ENCODE data around the gene EIF4G3. TPM values are rescaled to one million over a fixed set of nuclear protein-coding genes. Genes with fewer than 3 reads are reported as not detected.
A peak's percentile ranks its signal among the peaks of the same experiment; 100 is the strongest.
"Not testable (repeated sequence)": the region's sequence is repeated elsewhere in the genome, so short reads cannot be mapped to it uniquely, and the experiment has no call there.

Gene EIF4G3
- total RNA-seq, 2 donors from 2014 or later: 20.8 to 48.8 TPM

DNA sequence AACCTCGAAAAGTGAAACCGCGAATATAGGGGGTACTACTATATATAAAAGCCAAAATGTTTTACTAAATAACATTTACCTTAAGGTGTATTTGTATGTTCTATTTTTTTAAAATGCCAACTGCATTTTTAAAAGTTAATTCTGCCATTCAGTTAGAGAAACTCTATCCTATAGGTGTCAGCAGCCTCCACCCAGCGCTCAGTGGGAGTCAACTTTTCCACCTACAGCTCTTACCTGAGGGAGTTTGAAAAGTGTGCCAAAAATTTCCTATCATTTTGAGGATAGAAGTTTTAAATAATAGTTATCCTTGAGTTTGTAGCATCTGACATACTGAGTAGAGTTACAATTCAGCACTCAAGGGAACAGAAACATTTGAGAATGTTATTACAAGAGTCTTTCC, 383.5 kb downstream of the EIF4G3 start:
- no peak for ATAC-seq
- H3K36me3 ChIP-seq (replicated peaks in 1 of 2; ENCODE audit: insufficient read depth in 1 of 2, low read depth in 2 of 2): no peaks in the 10 kb centered on the region
- WGBS, 2 donors: 94 to 96% methylated on average over 4 of the region's 4 CpGs
- intact Hi-C loops (cut with DNase I): no loop called here
- TF ChIP-seq POLR2A (IDR thresholded peaks at IDR 0.05): no peak
- TF ChIP-seq, protein P1, sequence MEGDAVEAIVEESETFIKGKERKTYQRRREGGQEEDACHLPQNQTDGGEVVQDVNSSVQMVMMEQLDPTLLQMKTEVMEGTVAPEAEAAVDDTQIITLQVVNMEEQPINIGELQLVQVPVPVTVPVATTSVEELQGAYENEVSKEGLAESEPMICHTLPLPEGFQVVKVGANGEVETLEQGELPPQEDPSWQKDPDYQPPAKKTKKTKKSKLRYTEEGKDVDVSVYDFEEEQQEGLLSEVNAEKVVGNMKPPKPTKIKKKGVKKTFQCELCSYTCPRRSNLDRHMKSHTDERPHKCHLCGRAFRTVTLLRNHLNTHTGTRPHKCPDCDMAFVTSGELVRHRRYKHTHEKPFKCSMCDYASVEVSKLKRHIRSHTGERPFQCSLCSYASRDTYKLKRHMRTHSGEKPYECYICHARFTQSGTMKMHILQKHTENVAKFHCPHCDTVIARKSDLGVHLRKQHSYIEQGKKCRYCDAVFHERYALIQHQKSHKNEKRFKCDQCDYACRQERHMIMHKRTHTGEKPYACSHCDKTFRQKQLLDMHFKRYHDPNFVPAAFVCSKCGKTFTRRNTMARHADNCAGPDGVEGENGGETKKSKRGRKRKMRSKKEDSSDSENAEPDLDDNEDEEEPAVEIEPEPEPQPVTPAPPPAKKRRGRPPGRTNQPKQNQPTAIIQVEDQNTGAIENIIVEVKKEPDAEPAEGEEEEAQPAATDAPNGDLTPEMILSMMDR (IDR thresholded peaks at IDR 0.05): no peak
- no peak for DNase-seq
- H3K9me3 ChIP-seq: no peaks in the 10 kb centered on the region
- peaks cover 2% of the 10 kb centered on the region for H3K4me1 ChIP-seq
- H3K27me3 ChIP-seq: no peaks in the 10 kb centered on the region
- H3K27ac ChIP-seq: no peak overlapping the region
- no peak overlapping the region for H3K4me3 ChIP-seq

DNA sequence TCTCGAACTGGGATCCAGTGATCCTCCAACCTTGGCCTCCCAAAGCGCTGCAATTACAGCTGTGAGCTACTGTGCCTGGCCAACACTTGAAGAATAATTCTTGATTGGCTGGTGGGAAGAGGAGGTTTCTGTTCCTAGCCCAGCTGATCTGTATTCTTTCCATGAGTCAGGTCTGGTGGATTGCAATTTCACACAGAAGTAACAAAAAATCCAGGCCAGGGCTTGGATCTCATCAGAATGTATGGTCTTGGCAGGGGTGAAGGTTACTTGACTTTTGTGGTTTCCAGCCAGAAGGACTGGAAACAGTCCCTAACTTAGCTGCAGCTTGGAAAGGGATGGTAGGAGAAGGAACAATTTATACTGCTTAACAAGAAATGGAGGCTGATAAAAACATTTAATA, 384.5 kb downstream of the EIF4G3 start:
- Histone ChIP-seq H3K4me1 (peaks cover 7% of the 10 kb centered on the region), H3K27ac (no peak overlapping the region), H3K9me3 (no peaks in the 10 kb centered on the region), H3K4me3 (no peak overlapping the region), H3K36me3 (replicated peaks in 1 of 2; ENCODE audit: insufficient read depth in 1 of 2, low read depth in 2 of 2) (no peaks in the 10 kb centered on the region), H3K27me3 (no peaks in the 10 kb centered on the region)
- DNase-seq (peak in 1 of 4 donors; percentile 13), ATAC-seq (no peak)
- 75 to 84% methylated on average over 2 of the region's 2 CpGs for WGBS, 2 donors
- TF ChIP-seq, protein P1 (IDR thresholded peaks at IDR 0.05): no peak
- no peak for TF ChIP-seq POLR2A (IDR thresholded peaks at IDR 0.05)
- intact Hi-C loops (cut with DNase I): no loop called here

DNA sequence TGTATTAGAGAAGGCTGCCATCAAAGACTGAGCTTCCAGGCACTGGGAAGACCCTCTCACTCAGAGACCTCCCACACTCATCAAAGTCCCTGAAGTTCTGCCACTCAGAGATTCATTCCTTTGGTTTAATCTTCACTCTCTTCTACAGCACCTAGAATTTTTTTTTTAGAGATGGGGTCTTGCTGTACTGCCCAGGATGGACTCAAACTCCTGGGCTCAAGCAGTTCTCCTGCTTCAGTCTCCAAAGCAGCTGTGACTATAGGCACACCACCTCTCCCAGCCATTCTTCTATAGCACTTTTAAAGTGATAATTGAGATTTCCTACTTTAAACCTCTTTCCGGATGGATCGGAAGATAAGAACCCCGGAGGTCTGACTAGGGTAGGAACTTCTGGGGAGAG, 385.9 kb downstream of the EIF4G3 start:
- intact Hi-C loops (cut with DNase I): no loop called here
- no peaks in the 10 kb centered on the region for H3K9me3 ChIP-seq
- no peak for ATAC-seq
- H3K4me3 ChIP-seq: no peak overlapping the region
- no peak for TF ChIP-seq POLR2A (IDR thresholded peaks at IDR 0.05)
- TF ChIP-seq, protein P1 (IDR thresholded peaks at IDR 0.05): no peak
- H3K4me1 ChIP-seq: peaks cover 7% of the 10 kb centered on the region
- no peak overlapping the region for H3K27ac ChIP-seq
- DNase-seq: no peak
- no peaks in the 10 kb centered on the region for H3K27me3 ChIP-seq
- WGBS, 2 donors: 66 to 82% methylated on average over 3 of the region's 3 CpGs
- H3K36me3 ChIP-seq (replicated peaks in 1 of 2; ENCODE audit: insufficient read depth in 1 of 2, low read depth in 2 of 2): no peaks in the 10 kb centered on the region

DNA sequence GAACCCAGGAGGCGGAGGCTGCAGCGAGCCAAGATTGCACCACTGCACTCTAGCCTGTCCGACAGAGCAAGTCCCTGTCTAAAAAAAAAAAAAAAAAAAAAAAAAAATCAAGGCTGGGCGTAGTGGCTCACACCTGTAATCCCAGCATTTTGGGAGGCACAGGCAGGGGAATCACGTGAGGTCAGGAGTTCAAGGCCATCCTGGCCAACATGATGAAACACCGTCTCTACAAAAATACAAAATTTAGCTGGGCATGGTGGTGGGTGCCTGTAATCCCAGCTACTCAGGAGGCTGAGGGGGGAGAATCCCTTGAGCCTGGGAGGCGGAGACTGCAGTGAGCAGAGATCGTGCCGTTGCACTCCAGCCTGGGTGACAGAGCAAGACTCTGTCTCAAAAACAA, 387.1 kb downstream of the EIF4G3 start:
- intact Hi-C loops (cut with DNase I); DNase-seq; H3K9me3 ChIP-seq; ATAC-seq; H3K4me3 ChIP-seq; H3K36me3 ChIP-seq (replicated peaks in 1 of 2; ENCODE audit: insufficient read depth in 1 of 2, low read depth in 2 of 2); H3K27ac ChIP-seq; H3K27me3 ChIP-seq: not testable (repeated sequence)
- WGBS, 2 donors: 79 to 80% methylated on average over 8 to 9 of the region's 9 CpGs
- peaks cover 15% of the 10 kb centered on the region for H3K4me1 ChIP-seq

DNA sequence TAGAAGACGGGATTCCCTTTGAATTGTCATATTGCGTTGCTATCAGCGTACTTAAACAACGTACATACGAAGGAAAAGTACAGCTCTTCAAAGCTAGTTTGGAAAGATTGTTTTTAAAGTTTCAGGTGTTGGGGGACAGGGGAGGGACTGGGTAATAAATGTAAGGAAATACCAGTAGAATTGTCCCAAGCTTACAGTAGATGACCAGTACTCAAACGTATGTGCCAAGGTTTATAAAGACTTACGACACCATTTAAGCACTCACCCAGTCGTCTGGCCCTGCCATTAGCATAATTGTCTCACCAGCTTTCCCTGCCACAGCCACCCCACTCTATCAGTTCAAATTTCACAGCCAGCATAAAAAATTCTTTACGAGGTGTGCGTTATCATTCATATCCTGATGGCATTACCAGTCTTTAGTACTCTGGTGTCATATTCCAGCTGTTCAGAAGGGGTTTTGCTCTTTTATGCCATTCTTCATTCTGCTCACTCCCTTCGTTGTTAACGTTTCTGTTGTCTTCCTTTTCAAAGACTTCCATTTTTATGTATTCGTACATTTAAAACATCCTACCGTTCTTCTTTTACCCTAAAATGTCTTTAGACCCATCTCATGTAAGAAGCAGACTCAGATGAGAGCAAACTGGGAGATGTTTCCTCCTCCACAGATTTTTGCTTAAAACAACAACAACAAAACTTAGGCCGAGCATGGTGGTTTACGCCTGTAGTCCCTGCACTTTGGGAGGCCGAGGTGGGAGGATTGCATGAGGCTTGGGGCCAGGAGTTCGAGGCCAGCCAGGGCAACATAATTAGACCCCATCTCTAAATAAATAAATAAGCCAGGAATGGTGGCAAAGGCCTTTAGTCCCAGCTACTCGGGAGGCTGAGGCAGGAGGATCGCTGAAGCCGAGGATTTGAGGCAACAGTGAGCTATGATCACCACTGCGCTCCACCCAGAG, 388.6 kb downstream of the EIF4G3 start:
- DNase-seq: peak; percentile 27 to 41 (median 34)
- Histone ChIP-seq H3K4me1 (peaks cover 23% of the 10 kb centered on the region), H3K36me3 (replicated peaks in 1 of 2; ENCODE audit: insufficient read depth in 1 of 2, low read depth in 2 of 2) (no peaks in the 10 kb centered on the region), H3K9me3 (no peaks in the 10 kb centered on the region), H3K27me3 (no peaks in the 10 kb centered on the region), H3K27ac (peak overlapping the region; percentile 91 to 98 (median 93)), H3K4me3 (peak overlapping the region in 1 of 2 donors; percentile 28)
- 41 to 46% methylated on average over 20 to 22 of the region's 22 CpGs for WGBS, 2 donors
- intact Hi-C loops (cut with DNase I): no loop called here
- no peak for TF ChIP-seq POLR2A (IDR thresholded peaks at IDR 0.05)
- TF ChIP-seq, protein P1 (IDR thresholded peaks at IDR 0.05): no peak
- no peak for ATAC-seq
